H9 (cell line): ENCODE data around the gene SLC7A5. TPM values are rescaled to one million over a fixed set of nuclear protein-coding genes. Genes with fewer than 3 reads are reported as not detected.

ENCODE experiments used
- DNase-seq: peaks from one replicate; pipeline ENCODE4 v3.0.0-alpha.2; 2017
- H2AFZ ChIP-seq: one replicate; pipeline ENCODE4 v1.6.1; 2013; ENCODE audit warnings: mild to moderate bottlenecking, low read length, control low read depth, moderate library complexity
- H2AK5ac ChIP-seq: 2 replicates; pipeline ENCODE4 v1.6.1; 2013; ENCODE audit warnings: low read length, control low read depth, mixed read lengths; ENCODE audit not compliant: insufficient read length
- H2BK120ac ChIP-seq: one replicate; pipeline ENCODE4 v1.6.1; 2013; ENCODE audit warnings: low read depth, mild to moderate bottlenecking, low read length, control low read depth, inconsistent platforms; ENCODE audit not compliant: poor library complexity, severe bottlenecking
- H2BK12ac ChIP-seq: 2 replicates; pipeline ENCODE4 v1.6.1; 2013; ENCODE audit warnings: low read length, control low read depth, mixed read lengths, low read depth; ENCODE audit not compliant: insufficient read length
- H2BK15ac ChIP-seq: 2 replicates; pipeline ENCODE4 v1.6.1; 2013; ENCODE audit warnings: low read depth, low read length, control low read depth
- H2BK20ac ChIP-seq: one replicate; pipeline ENCODE4 v1.6.1; 2013; ENCODE audit warnings: low read depth, mild to moderate bottlenecking, low read length, control low read depth, inconsistent platforms; ENCODE audit not compliant: poor library complexity, severe bottlenecking
- H2BK5ac ChIP-seq: 2 replicates; pipeline ENCODE4 v1.6.1; 2013; ENCODE audit warnings: low read length, control low read depth, mixed read lengths; ENCODE audit not compliant: insufficient read length
- H3K14ac ChIP-seq: 2 replicates; pipeline ENCODE4 v1.6.1; 2013; ENCODE audit warnings: low read length, control low read depth; ENCODE audit not compliant: insufficient read depth
- H3K18ac ChIP-seq: 2 replicates; pipeline ENCODE4 v1.6.1; 2013; ENCODE audit warnings: low read depth, mild to moderate bottlenecking, mixed read lengths, low read length, control low read depth; ENCODE audit not compliant: insufficient read length
- H3K23ac ChIP-seq: 2 replicates; pipeline ENCODE4 v1.6.1; 2013; ENCODE audit warnings: low read length, control low read depth, mixed read lengths, low read depth; ENCODE audit not compliant: insufficient read length
- H3K23me2 ChIP-seq: 2 replicates; pipeline ENCODE4 v1.6.1; 2013; ENCODE audit warnings: low read depth, mild to moderate bottlenecking, mixed read lengths, low read length, control low read depth; ENCODE audit not compliant: insufficient read length, poor library complexity, severe bottlenecking
- H3K27ac ChIP-seq: 2 replicates; pipeline ENCODE4 v1.5.1; 2013; ENCODE audit warnings: low read length, control low read depth, mixed read lengths, low read depth; ENCODE audit not compliant: insufficient read length
- H3K27me3 ChIP-seq: 2 replicates; pipeline ENCODE4 v1.6.1; 2013; ENCODE audit warnings: low read length, control low read depth, inconsistent platforms; ENCODE audit not compliant: insufficient read depth
- H3K4ac ChIP-seq: 2 replicates; pipeline ENCODE4 v1.6.1; 2013; ENCODE audit warnings: low read depth, mild to moderate bottlenecking, control low read depth, inconsistent platforms, low read length, moderate library complexity
- H3K4me1 ChIP-seq: 2 replicates; pipeline ENCODE4 v1.6.1; 2013; ENCODE audit warnings: low read length, control low read depth, inconsistent platforms; ENCODE audit not compliant: insufficient read depth
- H3K4me2 ChIP-seq: 2 replicates; pipeline ENCODE4 v1.6.1; 2013; ENCODE audit warnings: low read length, control low read depth, mixed read lengths; ENCODE audit not compliant: insufficient read length, insufficient read depth
- H3K56ac ChIP-seq: 2 replicates; pipeline ENCODE4 v1.6.1; 2013; ENCODE audit warnings: low read depth, mild to moderate bottlenecking, mixed read lengths, low read length, control low read depth; ENCODE audit not compliant: insufficient read length
- H3K79me1 ChIP-seq: 2 replicates; pipeline ENCODE4 v1.6.1; 2013; ENCODE audit warnings: low read depth, mild to moderate bottlenecking, moderate library complexity, low read length, control low read depth, inconsistent platforms; ENCODE audit not compliant: insufficient read depth, poor library complexity, severe bottlenecking
- H3K79me2 ChIP-seq: 2 replicates; pipeline ENCODE4 v1.6.1; 2013; ENCODE audit warnings: low read length, control low read depth, inconsistent platforms; ENCODE audit not compliant: insufficient read depth
- H3K9ac ChIP-seq: 2 replicates; pipeline ENCODE4 v1.6.1; 2013; ENCODE audit warnings: low read length, control low read depth, mixed read lengths; ENCODE audit not compliant: insufficient read length; ENCODE audit errors: extremely low read depth
- H3K9me3 ChIP-seq: one replicate; pipeline ENCODE4 v1.6.1; 2013; ENCODE audit warnings: low read depth, low read length, inconsistent platforms; ENCODE audit not compliant: control insufficient read depth
- H3T11ph ChIP-seq: one replicate; pipeline ENCODE4 v1.6.1; 2013; ENCODE audit warnings: mild to moderate bottlenecking, low read length, control low read depth, inconsistent platforms
- H4K20me1 ChIP-seq: one replicate; pipeline ENCODE4 v1.6.1; 2013; ENCODE audit not compliant: control insufficient read depth, insufficient read length, insufficient read depth
- H4K5ac ChIP-seq: 2 replicates; pipeline ENCODE4 v1.6.1; 2013; ENCODE audit warnings: low read depth, mild to moderate bottlenecking, mixed read lengths, low read length, control low read depth; ENCODE audit not compliant: insufficient read length
- H4K8ac ChIP-seq: replicated peaks from 2 replicates; pipeline ENCODE4 v1.6.1; 2013; ENCODE audit warnings: low read length, control low read depth, mixed read lengths, low read depth; ENCODE audit not compliant: insufficient read length
- H4K91ac ChIP-seq: 2 replicates; pipeline ENCODE4 v1.6.1; 2013; ENCODE audit warnings: low read depth, mild to moderate bottlenecking, moderate library complexity, mixed read lengths, low read length, control low read depth; ENCODE audit not compliant: insufficient read length
- H3K27ac Mint-ChIP-seq, 3 experiments: 2 replicates in 2 of 3; 3 replicates in 1 of 3; pipeline ENCODE4 v1.8.0; 2020 to 2021; ENCODE audit warnings: mixed read lengths in 3 of 3, mild to moderate bottlenecking in 1 of 3, moderate library complexity in 1 of 3
- H3K27me3 Mint-ChIP-seq: 2 replicates; pipeline ENCODE4 v1.8.0; 2021; ENCODE audit warnings: low read depth, mild to moderate bottlenecking, moderate library complexity, mixed read lengths
- H3K36me3 Mint-ChIP-seq, 3 experiments: 2 replicates in 2 of 3; 3 replicates in 1 of 3; pipeline ENCODE4 v1.8.0; 2020 to 2021; ENCODE audit warnings: low read depth in 3 of 3, mixed read lengths in 3 of 3; ENCODE audit not compliant: insufficient read depth in 1 of 3
- H3K4me1 Mint-ChIP-seq, 2 experiments: 2 replicates each; pipeline ENCODE4 v1.8.0; 2020; ENCODE audit warnings: mixed read lengths in 2 of 2
- H3K4me3 Mint-ChIP-seq, 2 experiments: 2 replicates in 1 of 2; 3 replicates in 1 of 2; pipeline ENCODE4 v1.8.0; 2020 to 2021; ENCODE audit warnings: mild to moderate bottlenecking in 2 of 2, mixed read lengths in 2 of 2, moderate library complexity in 1 of 2
- H3K9me3 Mint-ChIP-seq, 2 experiments: 2 replicates in 1 of 2; 3 replicates in 1 of 2; pipeline ENCODE4 v1.8.0; 2020; ENCODE audit warnings: mild to moderate bottlenecking in 2 of 2, mixed read lengths in 2 of 2, moderate library complexity in 1 of 2
- WGBS: extraction: QIAGEN DNeasy Blood & Tissue Kit; methylation state at CpG from one replicate; pipeline ENCODE4 v1.1.7; 2013; ENCODE audit warnings: missing lambda C conversion rate, low lambda C conversion rate, mixed read lengths; ENCODE audit not compliant: insufficient read length; ENCODE audit errors: extremely low coverage; 5-methylcytosine and 5-hydroxymethylcytosine counted together
- total RNA-seq: library from RNA; stranded (reverse); gene quantifications from 2 replicates; pipeline ENCODE4 v1.2.1, GENCODE V29; 2021
- TF ChIP-seq, protein P1 (sequence below): fragments of 200-600 bp; sonication (generic); conservative IDR thresholded peaks from 3 replicates; pipeline ENCODE4 v1.8.0; 2021; ENCODE audit warnings: antibody characterized with exemption, mild to moderate bottlenecking

Gene SLC7A5
- total RNA-seq, 1 experiment from 2014 or later = 217 TPM

DNA sequence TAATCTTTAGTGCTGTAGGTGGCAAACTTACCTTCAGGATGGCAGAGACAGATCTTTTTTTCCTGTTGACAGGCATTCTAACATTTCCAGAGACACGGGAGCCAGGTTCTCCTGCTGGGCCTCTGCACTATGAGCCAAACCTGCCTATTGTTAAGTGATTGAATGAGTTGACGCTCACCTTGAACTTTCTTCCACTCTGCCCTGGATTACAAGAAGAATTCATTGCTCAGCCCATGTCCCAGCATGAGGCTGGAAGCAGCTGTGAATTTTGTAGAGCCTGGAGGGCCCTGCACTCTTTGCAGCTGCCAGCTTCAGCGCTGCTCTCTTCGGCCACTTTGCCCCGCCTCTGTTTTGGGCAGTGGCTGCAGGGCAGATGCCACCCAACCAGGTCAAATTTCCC lies 9.4 kb upstream of the SLC7A5 start:
- no peaks in the 10 kb centered on the region for H3K79me2 ChIP-seq
- DNase-seq = no peak
- H2BK5ac ChIP-seq = no peak overlapping the region
- peaks cover 30% of the 10 kb centered on the region for H3K27me3 Mint-ChIP-seq
- no peak overlapping the region for H3K18ac ChIP-seq
- no CpG with 5 or more reads among the region's 5 CpGs for WGBS
- H2BK20ac ChIP-seq = no peak overlapping the region
- peaks cover 5 to 11% of the 10 kb centered on the region in 2 experiments; a peak in 3 of 5 replicates for H3K9me3 Mint-ChIP-seq
- no peak overlapping the region for H3K23ac ChIP-seq
- H2AK5ac ChIP-seq = no peak overlapping the region
- H3K4me1 ChIP-seq = peaks cover 3% of the 10 kb centered on the region; the same call in 1 of the 2 replicates
- H3K4ac ChIP-seq = no peak overlapping the region
- no peaks in the 10 kb centered on the region for H3K27me3 ChIP-seq
- H3K4me3 Mint-ChIP-seq = peak overlapping the region in 1 of 2 experiments; percentile 10; a peak in 1 of 5 replicates
- no peak overlapping the region for H3T11ph ChIP-seq
- H2AFZ ChIP-seq = no peak overlapping the region
- H3K27ac Mint-ChIP-seq = peak overlapping the region in 2 of 3 experiments; percentile 46 to 57; a peak in 2 of 7 replicates
- no peak overlapping the region for H2BK120ac ChIP-seq
- H3K36me3 Mint-ChIP-seq = peaks cover 0 to 6% (median 5%) of the 10 kb centered on the region in 3 experiments; a peak in 4 of 7 replicates
- no peak overlapping the region for H2BK15ac ChIP-seq
- no peak overlapping the region for H4K91ac ChIP-seq
- TF ChIP-seq, protein P1, sequence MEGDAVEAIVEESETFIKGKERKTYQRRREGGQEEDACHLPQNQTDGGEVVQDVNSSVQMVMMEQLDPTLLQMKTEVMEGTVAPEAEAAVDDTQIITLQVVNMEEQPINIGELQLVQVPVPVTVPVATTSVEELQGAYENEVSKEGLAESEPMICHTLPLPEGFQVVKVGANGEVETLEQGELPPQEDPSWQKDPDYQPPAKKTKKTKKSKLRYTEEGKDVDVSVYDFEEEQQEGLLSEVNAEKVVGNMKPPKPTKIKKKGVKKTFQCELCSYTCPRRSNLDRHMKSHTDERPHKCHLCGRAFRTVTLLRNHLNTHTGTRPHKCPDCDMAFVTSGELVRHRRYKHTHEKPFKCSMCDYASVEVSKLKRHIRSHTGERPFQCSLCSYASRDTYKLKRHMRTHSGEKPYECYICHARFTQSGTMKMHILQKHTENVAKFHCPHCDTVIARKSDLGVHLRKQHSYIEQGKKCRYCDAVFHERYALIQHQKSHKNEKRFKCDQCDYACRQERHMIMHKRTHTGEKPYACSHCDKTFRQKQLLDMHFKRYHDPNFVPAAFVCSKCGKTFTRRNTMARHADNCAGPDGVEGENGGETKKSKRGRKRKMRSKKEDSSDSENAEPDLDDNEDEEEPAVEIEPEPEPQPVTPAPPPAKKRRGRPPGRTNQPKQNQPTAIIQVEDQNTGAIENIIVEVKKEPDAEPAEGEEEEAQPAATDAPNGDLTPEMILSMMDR = no peak
- H3K9me3 ChIP-seq = no peaks in the 10 kb centered on the region
- H3K23me2 ChIP-seq = no peaks in the 10 kb centered on the region
- H4K5ac ChIP-seq = no peak overlapping the region
- H3K14ac ChIP-seq = no peak overlapping the region
- H4K8ac ChIP-seq = no peak overlapping the region
- H3K56ac ChIP-seq = no peak overlapping the region
- no peak overlapping the region for H3K4me2 ChIP-seq
- H3K9ac ChIP-seq = no peak overlapping the region
- H3K79me1 ChIP-seq = no peaks in the 10 kb centered on the region
- no peak overlapping the region for H3K27ac ChIP-seq
- H4K20me1 ChIP-seq = no peaks in the 10 kb centered on the region
- H3K4me1 Mint-ChIP-seq = peaks cover 65 to 72% of the 10 kb centered on the region in 2 experiments
- H2BK12ac ChIP-seq = no peak overlapping the region
